ENCODE results near the gene LYZL1.

GRCh38 chr10:29345144-29345909 is 56.5 kb downstream of the LYZL1 start:
- TF ChIP-seq EZH2 (IDR thresholded peaks at IDR 0.05; ENCODE audit: insufficient read depth, poor library complexity, severe bottlenecking) (no peak), EZH2phosphoT487 (IDR thresholded peaks at IDR 0.05; ENCODE audit: insufficient read depth, low read depth) (no peak)
